Measurements from ENCODE around the gene TBX18.

DNA sequence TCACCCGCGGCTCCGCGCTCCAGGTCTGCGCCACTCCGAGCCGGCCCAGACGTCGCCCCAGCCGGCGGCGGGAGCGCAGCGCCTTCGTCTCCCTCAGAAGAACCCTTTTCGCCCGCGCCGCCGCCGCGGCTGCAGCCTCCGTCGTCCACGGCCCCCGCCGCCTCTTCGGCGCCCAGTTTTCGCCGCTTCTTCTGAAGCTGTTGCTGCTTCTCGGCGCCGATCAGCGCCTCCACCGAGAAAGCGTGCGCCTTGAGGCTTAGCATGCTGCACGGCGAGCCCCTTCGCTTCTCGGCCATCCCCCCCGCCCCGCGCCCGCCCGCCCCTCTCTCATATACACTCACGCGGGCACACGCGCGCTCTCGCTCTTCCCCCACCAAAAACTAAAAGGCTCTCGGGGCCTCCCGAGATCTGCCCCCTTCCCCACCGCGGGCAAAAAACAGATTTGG, 489 bp downstream of the TBX18 start:
- TF ChIP-seq POLR2A (IDR thresholded peaks at IDR 0.05; ENCODE audit: low read depth, low read length) (no peak), POLR2AphosphoS5 (IDR thresholded peaks at IDR 0.05; ENCODE audit: low read depth, low read length) (no peak)
